ENCODE data around the gene LCP2.

The LCP2 gene

DNA sequence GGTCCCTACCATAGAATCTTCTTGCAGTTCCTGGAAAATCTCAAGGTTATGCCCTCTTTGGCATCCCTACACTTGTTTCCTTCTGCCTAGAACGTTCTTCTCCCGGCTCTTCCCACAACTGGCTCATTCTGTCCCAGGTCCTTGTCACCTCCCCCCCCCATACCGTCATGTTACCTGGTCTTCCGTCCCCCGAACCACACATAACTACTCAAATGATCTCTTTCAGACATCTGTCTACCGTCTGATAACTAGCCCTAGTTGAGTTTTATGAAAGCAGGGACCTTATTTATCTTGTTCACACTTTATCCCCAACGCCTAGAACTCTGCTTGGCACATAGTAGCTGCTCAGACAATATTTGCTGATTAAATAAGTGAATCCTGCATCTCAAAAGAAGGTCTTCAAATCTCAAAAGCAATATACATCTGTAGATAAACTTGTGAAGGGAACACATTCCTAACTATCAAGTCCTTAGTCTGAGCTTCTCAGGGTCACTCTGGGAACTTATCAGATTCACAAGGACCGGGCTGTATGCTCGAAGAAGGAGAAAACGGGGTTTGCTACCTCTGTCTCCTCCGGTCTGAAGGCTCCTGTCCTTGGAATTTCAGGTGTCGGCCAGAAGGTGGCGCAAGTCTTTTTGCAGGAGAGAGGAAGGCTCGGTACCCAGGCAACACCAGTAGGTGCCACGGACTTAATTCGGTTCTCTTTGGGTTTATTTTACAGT, 30.0 kb downstream of the LCP2 start:
- Mint-ChIP-seq H3K27ac (peak overlapping the region; percentile 56), H3K27me3 (peaks cover 0 to 10% of the 10 kb centered on the region in 2 donors), H3K4me1 (peaks cover 18 to 19% of the 10 kb centered on the region in 2 donors), H3K9me3 (no peaks in the 10 kb centered on the region), H3K36me3 (peaks cover 9 to 29% of the 10 kb centered on the region in 2 donors), H3K4me3 (peak overlapping the region in 1 of 2 donors; percentile 14)
- ATAC-seq (replicated peaks) (peak; percentile 96), DNase-seq (peak; percentile 64)

DNA sequence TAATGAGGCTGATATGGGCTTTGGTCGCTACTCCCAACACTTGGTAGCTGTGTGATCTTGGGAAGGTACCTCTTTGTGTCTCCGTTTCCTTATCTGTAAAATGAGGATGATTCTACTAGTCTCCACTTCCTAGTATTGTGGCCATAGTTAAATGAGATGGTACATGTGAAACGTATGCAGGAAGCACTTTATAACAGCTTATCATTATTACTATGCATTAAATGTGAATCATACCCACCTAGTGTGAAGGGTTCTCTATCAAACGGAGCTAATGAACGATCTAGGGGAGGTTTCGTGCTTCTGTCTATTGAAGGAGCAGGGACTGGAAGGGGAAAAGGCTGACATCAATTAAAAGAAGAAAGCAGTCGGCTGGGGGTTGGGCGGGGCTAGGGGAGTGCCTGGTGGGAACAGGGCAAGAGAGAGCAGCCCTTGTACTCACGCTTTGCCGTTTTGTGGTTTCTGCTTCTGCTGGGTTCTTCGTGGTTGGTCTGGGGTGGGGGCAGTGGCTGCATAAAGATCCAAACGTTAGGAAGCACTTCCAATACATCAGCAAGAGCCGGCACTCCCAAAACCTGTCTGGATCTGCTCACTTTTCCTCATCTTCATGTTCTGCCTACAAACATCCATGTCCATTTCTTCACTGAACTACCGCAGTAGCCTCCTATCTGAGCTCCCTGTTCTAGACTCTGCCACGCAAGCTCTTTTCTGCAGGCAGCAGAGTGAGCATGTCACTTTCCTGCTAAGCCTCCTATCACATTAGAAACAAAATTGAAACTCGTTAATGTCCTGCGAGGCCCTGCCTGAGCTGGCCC, 30.8 kb downstream of the LCP2 start:
- Mint-ChIP-seq H3K4me1 (peaks cover 18 to 19% of the 10 kb centered on the region in 2 donors), H3K9me3 (no peaks in the 10 kb centered on the region), H3K27ac (no peak overlapping the region), H3K4me3 (no peak overlapping the region), H3K36me3 (peaks cover 9 to 27% of the 10 kb centered on the region in 2 donors), H3K27me3 (peaks cover 0 to 10% of the 10 kb centered on the region in 2 donors)
- no peak for ATAC-seq (replicated peaks)
- no peak for DNase-seq

GRCh38 chr5:170265522-170265921, 32.1 kb downstream of the LCP2 start:
- DNase-seq, result no peak

DNA sequence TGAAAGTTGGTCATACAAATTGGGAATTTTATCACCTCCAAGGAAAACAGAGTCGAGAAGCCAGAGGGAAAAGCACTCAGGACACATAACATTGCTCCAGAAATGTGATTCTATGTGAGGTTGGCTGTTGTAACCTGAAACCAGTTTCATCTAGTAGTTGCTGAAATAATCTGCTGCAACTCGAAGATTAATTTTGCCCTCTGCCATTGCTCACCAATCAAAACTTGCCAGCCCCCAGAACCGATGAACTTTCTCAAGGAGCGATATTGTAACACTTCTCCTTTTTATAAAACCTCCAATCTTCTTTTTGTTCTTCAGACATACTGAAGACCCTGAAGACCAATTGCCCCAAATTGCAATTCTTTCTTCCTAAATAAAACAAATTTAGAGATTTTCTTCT, 33.7 kb downstream of the LCP2 start:
- peaks cover 12 to 33% of the 10 kb centered on the region in 2 donors for H3K36me3 Mint-ChIP-seq
- no peak for DNase-seq
- no peaks in the 10 kb centered on the region for H3K9me3 Mint-ChIP-seq
- H3K27ac Mint-ChIP-seq, result no peak overlapping the region
- H3K4me3 Mint-ChIP-seq, result no peak overlapping the region
- no peak for ATAC-seq (replicated peaks)
- H3K4me1 Mint-ChIP-seq, result peaks cover 9 to 17% of the 10 kb centered on the region in 2 donors
- peaks cover 0 to 10% of the 10 kb centered on the region in 2 donors for H3K27me3 Mint-ChIP-seq

More at GRCh38 chr5:170265522-170265921, 32.1 kb downstream of the LCP2 start:
- Mint-ChIP-seq H3K36me3 (peaks cover 9 to 30% of the 10 kb centered on the region in 2 donors), H3K4me1 (peaks cover 15 to 19% of the 10 kb centered on the region in 2 donors), H3K9me3 (no peaks in the 10 kb centered on the region), H3K4me3 (no peak overlapping the region), H3K27ac (no peak overlapping the region), H3K27me3 (peaks cover 0 to 10% of the 10 kb centered on the region in 2 donors)
- ATAC-seq (replicated peaks), result no peak

GRCh38 chr5:170262061-170263045, 35.2 kb downstream of the LCP2 start:
- Mint-ChIP-seq H3K4me3 (no peak overlapping the region), H3K4me1 (peaks cover 0 to 4% of the 10 kb centered on the region in 2 donors), H3K27me3 (peaks cover 0 to 6% of the 10 kb centered on the region in 2 donors), H3K36me3 (peaks cover 12 to 33% of the 10 kb centered on the region in 2 donors), H3K9me3 (no peaks in the 10 kb centered on the region), H3K27ac (no peak overlapping the region)
- ATAC-seq (replicated peaks) (no peak), DNase-seq (no peak)

DNA sequence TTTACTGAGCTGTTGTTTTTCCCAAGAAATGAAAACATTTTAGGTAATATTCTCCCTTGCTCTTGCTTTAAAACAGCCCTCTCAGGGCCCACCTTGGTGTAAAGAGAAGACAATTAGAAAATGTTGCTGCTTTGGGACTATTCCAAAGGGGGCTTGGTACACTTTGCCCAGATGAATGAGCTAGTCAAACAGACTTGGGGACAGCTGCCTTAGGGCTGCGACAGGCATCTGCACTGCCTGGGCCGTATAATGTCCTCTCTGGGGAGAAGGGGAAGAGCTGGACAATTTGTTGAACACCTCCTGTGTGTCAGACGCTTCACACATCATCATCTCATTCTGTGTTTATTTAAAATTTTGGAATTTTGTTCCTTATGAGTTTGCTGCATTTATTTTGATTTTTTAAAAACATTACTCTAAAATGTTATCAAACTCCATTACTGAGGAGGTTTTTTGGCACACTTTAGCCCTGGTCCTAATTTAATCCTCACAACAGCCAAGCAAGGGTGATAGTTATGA, 36.0 kb downstream of the LCP2 start:
- no peaks in the 10 kb centered on the region for H3K4me1 Mint-ChIP-seq

GRCh38 chr5:170257370-170257769, 40.2 kb downstream of the LCP2 start:
- Mint-ChIP-seq H3K27ac (peak overlapping the region; percentile 62), H3K4me1 (no peaks in the 10 kb centered on the region), H3K9me3 (no peaks in the 10 kb centered on the region), H3K27me3 (no peaks in the 10 kb centered on the region), H3K36me3 (peaks cover 14 to 44% of the 10 kb centered on the region in 2 donors), H3K4me3 (no peak overlapping the region)
- ATAC-seq (replicated peaks), result no peak
- DNase-seq, result no peak

More for the DNA sequence above, 36.0 kb downstream of the LCP2 start:
- Mint-ChIP-seq H3K9me3 (no peaks in the 10 kb centered on the region), H3K27ac (no peak overlapping the region), H3K36me3 (peaks cover 14 to 39% of the 10 kb centered on the region in 2 donors), H3K27me3 (no peaks in the 10 kb centered on the region), H3K4me3 (no peak overlapping the region)
- ATAC-seq (replicated peaks) (no peak), DNase-seq (no peak)

DNA sequence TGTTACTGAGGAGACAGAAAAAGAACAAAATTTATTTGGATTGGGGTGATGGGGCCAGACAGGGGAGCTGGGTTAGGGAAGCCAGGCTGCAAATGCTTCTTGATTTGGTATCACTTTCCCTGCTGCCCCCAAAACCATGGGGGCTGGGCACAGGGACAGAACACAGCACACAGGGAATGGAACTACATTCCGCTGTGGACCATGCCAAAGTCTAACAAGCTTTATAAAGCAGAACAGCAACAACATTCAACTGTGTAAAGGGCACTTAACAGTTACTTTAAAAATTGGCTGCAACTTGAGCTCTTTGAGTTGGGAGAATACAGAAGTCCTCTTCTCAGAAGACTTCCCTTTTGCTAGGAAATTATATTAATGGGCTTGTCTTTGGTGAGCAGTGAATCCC, 41.0 kb downstream of the LCP2 start:
- Mint-ChIP-seq H3K4me1 (no peaks in the 10 kb centered on the region), H3K27ac (no peak overlapping the region), H3K9me3 (no peaks in the 10 kb centered on the region), H3K27me3 (no peaks in the 10 kb centered on the region), H3K4me3 (no peak overlapping the region), H3K36me3 (peaks cover 12 to 43% of the 10 kb centered on the region in 2 donors)
- ATAC-seq (replicated peaks) (no peak), DNase-seq (no peak)

GRCh38 chr5:170254056-170254455, 43.5 kb downstream of the LCP2 start:
- H3K9me3 Mint-ChIP-seq, result no peaks in the 10 kb centered on the region
- DNase-seq, result no peak
- H3K27me3 Mint-ChIP-seq, result no peaks in the 10 kb centered on the region
- H3K4me3 Mint-ChIP-seq, result no peak overlapping the region
- ATAC-seq (replicated peaks), result peak; percentile 83 to 94
- no peaks in the 10 kb centered on the region for H3K4me1 Mint-ChIP-seq
- H3K36me3 Mint-ChIP-seq, result peaks cover 12 to 44% of the 10 kb centered on the region in 2 donors
- no peak overlapping the region for H3K27ac Mint-ChIP-seq

GRCh38 chr5:170252720-170253350, 44.7 kb downstream of the LCP2 start:
- H3K27me3 Mint-ChIP-seq, result no peaks in the 10 kb centered on the region
- H3K36me3 Mint-ChIP-seq, result peaks cover 17 to 46% of the 10 kb centered on the region in 2 donors
- DNase-seq (no peak), ATAC-seq (replicated peaks) (no peak)
- H3K27ac Mint-ChIP-seq, result no peak overlapping the region
- no peak overlapping the region for H3K4me3 Mint-ChIP-seq
- H3K4me1 Mint-ChIP-seq, result no peaks in the 10 kb centered on the region
- H3K9me3 Mint-ChIP-seq, result no peaks in the 10 kb centered on the region

DNA sequence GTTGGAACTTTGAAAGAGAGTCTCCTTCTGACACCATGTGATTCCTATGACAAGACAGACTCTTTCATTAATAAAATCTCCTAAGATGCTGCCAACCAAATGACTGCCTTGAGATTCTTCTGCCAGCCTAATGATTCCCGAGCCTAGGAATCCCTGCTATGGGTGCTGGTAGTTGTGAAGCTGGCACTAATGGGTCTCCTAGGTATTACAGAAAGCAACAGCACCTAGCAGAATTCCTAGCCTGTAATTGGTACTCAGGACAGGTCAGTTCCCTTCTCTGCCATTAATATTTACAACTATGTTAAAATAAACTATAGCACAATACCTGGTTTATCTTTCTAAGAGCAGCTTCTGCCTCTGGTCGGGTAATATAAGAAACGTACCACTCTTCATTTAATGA, 45.5 kb downstream of the LCP2 start:
- Mint-ChIP-seq H3K36me3 (peaks cover 22 to 49% of the 10 kb centered on the region in 2 donors), H3K4me1 (no peaks in the 10 kb centered on the region), H3K27ac (no peak overlapping the region), H3K9me3 (no peaks in the 10 kb centered on the region), H3K4me3 (no peak overlapping the region), H3K27me3 (no peaks in the 10 kb centered on the region)
- ATAC-seq (replicated peaks) (no peak), DNase-seq (no peak)

GRCh38 chr5:170251462-170251861, 46.1 kb downstream of the LCP2 start:
- H3K4me1 Mint-ChIP-seq, result no peaks in the 10 kb centered on the region
- ATAC-seq (replicated peaks), result no peak
- no peaks in the 10 kb centered on the region for H3K27me3 Mint-ChIP-seq

GRCh38 chr5:170250810-170251317, 46.7 kb downstream of the LCP2 start:
- Mint-ChIP-seq H3K36me3 (peaks cover 18 to 46% of the 10 kb centered on the region in 2 donors), H3K27me3 (no peaks in the 10 kb centered on the region), H3K4me3 (no peak overlapping the region), H3K4me1 (no peaks in the 10 kb centered on the region), H3K9me3 (no peaks in the 10 kb centered on the region), H3K27ac (no peak overlapping the region)
- no peak for ATAC-seq (replicated peaks)
- no peak for DNase-seq

More at GRCh38 chr5:170251462-170251861, 46.1 kb downstream of the LCP2 start:
- Mint-ChIP-seq H3K36me3 (peaks cover 21 to 46% of the 10 kb centered on the region in 2 donors), H3K4me3 (no peak overlapping the region), H3K9me3 (no peaks in the 10 kb centered on the region), H3K27ac (no peak overlapping the region)
- DNase-seq, result no peak
